HG02938 (cell line): ENCODE data around the gene C22orf39.
A peak's percentile ranks its signal among the peaks of the same experiment; 100 is the strongest.

Experiments used
- ATAC-seq: cut with Tn5 transposase; IDR thresholded peaks from one replicate; pipeline ENCODE4 v1.9.1; 2021; ENCODE audit warnings: mild to moderate bottlenecking, moderate library complexity; ENCODE audit not compliant: unreplicated experiment

C22orf39 gene

DNA sequence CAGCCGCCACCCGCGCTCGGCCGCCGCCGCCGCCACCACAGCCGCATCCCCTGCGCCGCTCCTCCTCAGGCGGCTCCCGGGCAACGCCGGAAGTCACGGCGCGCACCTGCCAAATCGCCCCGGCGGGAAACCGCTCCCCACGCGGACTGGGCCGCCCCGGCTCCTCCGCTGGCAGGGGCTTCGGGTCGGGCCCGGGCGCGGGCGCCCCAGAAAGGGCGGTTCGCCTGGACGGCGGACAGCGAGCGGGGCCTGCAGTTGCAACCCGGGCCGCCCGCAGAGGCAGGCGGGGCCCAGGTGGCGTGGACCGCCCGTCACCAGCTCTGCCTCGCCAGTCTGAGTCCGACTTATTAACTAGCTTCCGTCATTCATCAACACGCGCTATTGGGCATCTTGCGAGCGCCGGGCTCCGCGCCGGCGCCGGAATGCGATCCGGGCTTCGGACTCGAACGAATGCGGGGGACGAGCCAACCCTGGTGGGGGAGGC is 15.8 kb downstream of the C22orf39 start, which contains the start of gene HIRA:
HIRA (minus strand) TSS at position 85 of the 484 bp plus-strand sequence. CDS start 257 bp downstream, outside the sequence.
- peak; percentile 44 for ATAC-seq

DNA sequence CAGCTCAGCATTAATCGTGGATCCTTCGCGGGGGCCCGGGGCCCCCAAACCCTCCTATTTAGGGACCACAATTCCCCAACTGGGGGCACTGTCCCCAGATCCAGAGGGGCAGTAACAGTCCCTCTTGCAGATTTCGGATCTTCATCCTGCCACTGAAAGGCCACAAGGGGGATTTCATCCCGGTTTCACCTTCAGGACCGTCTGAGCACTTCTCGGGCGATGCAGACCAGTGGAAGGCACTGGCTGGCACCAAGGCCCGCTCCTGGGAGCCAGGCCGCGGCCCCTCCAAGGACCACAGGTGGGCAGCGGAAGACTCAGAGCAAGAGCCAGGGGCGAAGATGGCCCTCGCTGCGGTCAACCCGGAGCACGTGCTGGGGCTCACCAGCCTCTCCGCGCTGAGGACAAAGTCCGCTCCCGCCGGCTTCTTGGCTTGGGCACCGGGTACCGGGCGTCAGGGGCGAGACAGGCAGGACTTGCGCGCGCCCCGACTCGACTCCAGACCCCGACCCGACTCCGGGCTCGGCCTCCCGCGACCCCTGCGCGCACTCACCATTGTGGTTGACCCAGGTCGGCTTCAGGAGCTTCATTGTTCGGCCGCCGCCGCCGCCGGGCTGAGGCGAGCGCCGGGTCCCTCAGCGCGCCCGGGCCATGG is 16.5 kb downstream of the C22orf39 start:
- ATAC-seq = no peak

DNA sequence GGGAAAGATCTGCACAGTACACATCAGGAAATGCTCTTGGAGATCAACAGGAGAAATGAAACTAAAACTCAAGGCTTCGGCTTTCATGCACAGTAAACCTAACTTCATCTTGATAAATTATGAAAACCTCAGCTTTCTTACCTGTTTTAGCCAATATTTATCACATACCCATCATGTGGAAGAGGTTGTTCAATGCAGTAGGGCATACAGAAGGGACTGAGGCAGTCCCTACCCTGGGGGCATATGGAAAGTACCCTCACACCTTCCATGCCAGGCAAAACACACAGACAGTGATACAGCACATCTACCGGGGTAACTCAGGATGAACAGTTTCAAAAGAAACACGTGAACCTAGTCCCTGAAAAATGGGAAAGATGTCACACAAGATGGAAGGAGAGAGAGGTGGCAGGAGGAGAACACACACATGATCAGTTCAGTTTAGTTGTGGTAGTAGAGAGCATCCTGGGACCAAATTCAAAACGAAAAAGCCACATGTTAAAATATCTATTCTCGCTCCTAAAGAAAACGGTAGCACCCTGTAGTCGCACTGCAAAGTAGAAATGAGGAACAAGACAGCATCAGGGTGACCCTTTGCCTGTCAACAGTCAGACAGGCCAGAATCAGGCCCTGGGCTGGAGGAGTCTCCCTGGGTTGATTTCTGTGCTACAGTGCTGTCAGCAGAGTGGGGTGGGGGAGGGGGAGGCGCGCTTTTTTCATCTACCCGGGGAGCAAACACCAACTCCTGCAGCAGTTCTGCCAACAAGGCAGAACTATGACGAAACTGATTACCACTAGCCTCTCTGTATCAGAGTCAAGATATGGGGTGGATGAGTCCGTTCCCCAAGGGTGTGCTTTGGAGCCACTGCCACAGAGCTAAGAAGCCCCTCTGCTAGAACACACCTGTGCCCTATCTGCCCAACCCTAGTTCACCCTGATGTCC is 17.3 kb downstream of the C22orf39 start:
- no peak for ATAC-seq

DNA sequence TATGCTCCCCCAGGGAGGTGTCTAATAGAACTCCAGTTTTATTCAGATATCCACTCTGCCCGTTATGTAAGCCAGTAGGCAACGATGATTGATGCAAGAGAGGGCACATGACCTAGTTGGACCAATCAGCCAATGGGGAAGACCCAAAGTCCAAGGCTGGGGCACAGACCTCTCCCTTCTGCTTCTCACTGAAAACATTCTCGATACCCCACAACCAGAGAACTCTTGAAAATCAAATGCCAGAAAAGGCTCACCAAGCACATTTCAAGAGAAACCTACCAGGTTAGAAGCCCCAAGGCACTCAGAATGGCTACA is 23.4 kb downstream of the C22orf39 start:
- ATAC-seq = no peak

DNA sequence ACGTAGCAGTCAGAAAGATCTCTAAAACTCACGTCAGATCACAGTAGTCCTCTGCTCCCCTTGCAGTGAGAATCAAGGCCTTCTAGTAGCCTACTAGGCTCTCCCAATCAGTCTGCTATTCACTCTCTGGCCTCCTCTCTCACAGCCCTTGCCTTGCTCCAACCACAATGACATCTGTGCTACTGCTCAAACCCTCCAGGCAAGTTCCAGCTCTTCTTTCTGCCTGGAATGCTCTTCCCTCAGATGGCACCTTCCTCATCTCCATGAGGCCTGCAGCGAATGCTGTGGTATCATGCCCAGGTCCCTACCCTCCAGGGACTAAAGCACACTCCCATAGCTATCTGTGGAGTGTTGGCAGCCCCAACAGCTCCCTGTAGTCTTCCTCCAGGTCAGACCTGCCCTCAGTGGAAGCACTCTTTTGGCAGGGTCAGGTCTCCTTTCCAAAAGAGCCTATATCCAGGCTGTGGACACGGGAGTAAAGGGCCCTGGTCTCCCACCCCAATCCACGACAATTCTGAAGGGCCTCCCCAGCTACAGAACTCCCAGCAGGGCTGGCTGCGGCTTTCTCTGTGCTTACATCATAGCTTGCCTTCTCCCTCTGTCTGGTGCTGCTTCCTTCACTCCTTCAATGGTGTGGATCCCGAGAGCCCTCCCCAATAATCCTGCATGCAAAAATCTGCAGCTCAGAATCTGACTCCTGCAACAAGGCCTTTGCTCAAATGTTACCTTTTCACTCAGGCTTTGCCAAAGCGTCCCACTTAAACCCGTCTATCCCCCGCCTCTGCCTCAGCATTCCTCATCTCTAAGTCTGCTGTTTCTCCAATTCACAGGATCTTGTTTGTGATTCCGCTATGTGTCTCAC is 24.8 kb downstream of the C22orf39 start:
- ATAC-seq = no peak

DNA sequence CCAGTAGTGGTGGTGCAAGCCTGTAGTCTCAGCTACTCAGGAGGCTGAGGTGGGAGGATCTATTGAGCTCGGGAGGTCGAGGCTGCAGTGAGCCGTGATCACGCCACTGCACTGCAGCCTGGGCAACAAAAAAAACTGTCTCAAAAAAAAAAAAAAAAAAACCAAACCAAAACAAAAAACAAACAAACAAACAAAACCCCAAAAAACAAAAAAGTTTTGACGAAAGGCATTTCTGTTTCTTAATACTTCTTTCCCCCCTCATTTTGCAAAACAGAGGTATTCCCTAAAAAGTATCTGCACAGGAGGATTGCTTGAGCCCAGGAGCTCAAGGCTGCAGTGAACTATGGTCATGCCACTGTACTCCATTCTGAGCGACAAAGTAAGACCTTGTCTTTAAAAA is 27.2 kb downstream of the C22orf39 start:
- no peak for ATAC-seq

DNA sequence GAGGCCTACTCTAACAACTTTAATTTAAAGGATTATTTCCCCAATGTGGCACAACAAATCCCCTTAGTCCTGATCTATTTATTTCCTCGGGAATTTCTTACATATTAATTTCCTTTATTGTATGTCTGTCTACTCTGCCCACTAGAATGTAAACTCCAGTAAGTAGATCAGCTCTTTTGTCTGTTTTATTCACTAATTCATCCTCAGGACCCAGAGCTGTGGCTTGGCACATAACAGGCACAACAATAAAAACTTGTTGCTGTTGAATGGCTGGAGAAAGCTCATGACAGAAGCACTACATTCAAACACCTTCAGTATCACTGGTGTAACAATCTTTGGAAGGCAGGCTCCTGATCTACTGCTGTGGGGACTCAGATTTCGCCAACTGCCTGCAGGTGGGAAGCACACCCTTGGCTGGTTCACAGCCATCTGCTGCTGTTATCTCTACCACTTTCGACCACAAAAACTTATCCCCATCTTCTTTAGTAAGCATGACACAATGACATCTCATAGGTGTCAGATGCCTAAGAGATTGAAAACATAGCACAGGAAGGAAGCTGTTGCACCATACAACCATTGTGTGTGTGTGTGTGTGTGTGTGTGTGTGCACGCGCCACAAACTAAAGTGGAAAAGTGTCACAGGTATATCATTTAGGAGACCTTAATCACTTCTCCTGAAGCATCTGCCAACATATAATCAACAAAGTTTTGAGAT is 27.9 kb downstream of the C22orf39 start:
- no peak for ATAC-seq

DNA sequence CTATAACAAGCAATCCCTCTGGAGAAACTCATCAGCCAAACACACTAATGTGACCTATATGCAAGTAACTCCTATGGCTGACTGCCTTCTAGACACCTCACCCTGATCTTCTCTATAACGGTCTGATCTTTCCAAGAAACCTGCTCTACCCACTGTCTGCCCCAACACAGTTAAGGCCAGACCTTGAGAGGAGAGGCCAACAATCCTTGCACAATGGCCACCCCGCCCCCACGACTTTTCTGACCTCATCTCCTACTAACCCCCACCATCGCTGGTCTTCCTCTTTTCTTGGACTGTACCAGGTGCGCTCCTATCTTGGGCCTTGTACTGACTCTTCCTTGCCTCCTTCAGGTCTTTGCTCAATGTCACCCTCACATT is 28.4 kb downstream of the C22orf39 start:
- ATAC-seq = no peak

DNA sequence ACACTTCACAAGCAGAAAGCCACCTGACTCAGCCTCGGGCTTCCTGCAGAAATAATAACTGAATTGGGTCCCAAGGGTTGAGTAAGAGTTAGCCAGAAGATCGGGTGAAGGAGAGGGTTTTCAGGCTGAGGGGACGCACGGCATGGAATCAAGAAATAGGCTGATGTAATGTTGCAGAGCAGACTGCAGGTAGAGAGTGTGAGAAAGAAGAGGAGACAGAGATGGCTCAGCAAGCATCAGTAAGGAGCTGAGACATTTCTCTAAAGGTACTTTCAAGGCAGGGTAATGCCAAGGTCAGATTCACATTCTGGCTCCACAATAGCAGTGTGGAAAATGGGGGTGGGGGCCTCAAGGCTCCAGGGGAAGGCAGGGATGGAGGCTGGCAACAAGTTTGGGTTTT is 34.6 kb downstream of the C22orf39 start:
- no peak for ATAC-seq

DNA sequence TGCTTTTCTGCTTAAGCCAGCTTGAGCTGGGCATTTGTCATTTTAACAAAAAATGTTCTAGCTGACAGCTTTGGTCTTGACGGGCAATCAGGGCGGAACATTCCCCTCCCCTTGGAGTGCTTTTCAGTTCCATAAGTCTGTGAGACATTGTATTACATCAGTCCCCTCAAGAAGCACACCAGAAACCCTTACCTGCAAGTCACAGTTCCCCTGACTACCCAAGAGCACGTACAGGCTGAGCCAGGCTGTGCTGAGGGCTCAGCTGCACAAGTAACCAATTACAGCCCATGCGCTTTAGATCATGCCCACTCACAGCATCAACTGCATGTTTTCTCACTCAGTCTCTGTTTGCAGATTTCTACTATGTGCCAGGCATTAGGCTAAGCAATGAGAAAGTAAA is 35.0 kb downstream of the C22orf39 start:
- ATAC-seq = no peak

DNA sequence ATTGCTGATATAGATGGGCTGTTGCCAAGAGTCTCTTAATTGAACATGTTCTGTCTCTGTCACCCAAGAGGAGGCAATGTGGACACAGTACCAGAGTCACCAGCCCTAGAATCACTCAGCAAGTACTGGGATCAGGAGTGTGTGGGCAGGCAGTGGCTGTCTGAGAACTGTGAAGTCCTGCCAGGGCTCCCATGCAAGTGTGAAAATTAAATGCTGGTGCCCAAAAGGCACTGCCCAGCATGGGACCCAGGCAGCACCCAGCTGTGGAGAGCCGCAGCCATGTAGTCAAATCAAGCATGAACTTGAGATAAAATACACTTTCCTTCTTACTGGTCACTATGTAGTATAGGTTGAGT is 35.8 kb downstream of the C22orf39 start:
- no peak for ATAC-seq

DNA sequence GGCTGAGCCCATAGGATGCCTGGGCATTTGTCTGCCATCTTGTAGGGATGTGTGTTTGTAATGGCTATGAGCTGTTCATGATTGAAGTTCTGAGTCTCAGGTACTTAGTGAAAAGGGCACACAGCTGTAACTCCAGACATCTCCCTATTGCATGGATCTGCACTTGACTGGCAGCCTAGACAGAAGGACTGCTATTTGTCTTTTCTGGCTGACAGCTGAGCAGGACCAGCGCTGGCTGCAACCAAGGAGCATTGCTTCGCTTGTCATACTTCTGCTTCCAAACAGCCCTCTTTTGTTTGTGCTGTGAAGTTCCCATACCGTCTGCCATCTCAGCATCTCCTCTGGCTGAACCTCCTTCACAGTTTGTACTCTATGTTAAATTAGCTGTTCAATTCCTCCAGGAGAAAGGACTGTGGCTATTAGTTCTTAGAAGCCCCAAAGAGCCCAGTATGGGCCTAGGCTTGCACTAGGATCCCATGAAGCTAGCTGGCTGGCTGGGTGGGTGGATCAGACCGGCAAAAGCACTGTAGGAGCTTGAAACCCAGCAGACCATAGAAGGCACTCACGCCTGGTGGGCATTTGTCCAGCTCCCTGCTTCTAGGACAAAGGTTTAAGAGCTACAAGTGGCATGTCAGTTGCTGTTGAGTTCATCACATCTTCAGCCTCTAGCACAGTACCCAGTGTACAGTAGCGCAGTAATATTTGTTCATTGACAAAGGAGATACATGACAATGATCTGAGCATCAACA is 36.4 kb downstream of the C22orf39 start:
- ATAC-seq = no peak

DNA sequence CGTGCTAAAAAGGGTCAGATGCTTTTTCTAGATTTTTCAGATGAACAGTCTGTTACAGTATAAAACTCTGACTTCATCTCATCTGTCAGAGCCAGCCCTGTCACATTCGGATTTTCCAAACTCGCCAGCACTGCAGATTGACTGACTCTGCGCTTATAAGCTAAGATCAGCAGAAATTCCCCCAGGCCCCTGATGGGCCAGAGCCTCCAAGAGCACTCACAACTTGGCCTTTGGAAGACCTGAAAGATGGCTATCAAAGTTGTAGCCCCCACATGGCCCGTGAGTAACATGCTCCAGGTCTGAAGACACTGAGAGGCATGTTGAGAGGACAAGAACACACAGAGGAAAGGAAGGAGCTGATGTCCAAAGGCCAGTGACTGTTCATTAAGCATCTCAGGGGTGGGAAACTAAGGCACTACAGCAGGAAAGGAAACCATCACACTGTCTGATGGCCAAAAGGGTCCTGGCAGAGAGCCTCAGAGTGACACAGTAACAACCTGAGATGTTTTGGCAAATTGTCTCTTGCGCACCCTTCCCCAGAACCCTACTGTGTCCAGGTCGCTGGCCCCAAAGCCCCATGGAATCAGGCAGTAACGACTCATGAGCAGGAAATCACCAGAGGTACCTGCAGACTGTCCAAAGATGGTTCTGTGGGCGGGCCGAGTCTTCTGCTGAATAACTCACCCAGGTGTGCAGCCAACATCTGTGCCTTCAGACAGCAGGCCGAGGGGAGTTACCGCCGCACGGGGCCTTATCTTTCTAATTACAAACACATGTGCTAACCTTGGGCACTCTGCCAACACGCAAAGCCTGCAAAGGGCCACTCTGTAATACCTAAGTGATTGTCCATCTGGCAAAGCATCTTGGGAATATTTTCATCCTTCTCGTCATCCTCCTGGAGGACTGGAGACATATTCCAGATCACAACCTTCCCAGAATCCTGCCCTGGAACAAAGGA is 39.6 kb downstream of the C22orf39 start:
- no peak for ATAC-seq

DNA sequence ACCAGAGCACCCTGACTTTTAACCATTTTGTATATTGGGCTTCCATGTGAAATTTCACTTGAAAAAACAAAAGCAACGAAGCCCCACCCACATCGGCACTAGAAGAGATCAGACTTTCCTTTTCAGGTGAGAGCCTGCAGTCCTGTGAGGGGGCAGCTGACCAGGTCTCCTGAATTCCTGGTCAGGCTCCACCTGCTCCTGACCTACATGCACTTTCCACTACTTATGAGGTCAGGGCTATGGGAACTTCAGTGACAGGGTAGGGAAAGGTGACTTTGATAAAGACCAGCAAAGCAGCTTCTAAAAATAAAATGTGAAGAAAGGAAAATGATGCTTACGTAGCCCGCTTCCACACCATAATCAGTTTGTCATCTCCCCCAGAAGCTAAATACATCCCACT is 40.7 kb downstream of the C22orf39 start:
- ATAC-seq = no peak

DNA sequence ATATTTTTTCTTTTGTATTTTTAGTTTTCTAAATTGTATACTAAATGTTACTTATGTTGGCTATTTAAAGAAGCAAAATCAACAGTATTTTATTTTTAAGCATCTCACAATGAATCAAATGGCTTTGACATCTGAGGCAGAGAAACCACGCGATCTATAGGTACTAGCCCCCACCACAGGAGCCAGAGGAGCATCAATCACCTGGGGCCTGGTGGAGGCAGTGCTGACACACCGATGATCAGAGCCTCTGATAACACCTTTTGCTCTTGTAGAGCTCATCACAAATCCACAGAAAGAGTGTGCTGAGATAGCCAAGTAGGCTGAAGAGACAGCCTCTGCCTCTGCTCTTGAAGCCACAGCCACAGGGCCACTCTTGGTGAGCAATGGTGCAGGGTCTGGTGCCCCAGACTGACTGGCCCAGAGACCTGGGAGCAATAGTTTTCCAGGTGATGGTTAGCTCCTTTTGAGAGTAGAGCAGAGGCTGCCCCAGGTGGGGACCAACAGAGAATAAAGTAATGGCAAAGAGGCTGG is 41.2 kb downstream of the C22orf39 start:
- ATAC-seq = no peak

DNA sequence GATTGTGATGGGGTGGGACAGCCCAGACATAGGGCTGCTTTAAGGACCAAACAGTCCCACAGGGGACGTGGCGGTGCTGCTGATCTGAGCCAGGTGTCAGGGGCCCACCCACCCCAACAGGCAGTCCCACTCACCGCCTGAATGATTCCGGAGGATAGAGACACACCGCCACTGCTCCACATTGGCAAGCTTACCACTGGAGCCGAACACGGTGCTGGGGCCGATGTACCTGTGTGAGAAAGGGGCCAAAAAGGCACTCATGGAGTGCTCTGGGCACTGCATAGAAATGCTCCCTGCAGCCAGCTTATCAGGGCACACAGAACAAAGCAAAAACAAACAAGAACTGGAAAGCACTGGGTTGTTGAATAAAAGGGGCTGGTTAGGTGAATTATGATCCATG is 41.9 kb downstream of the C22orf39 start:
- no peak for ATAC-seq

DNA sequence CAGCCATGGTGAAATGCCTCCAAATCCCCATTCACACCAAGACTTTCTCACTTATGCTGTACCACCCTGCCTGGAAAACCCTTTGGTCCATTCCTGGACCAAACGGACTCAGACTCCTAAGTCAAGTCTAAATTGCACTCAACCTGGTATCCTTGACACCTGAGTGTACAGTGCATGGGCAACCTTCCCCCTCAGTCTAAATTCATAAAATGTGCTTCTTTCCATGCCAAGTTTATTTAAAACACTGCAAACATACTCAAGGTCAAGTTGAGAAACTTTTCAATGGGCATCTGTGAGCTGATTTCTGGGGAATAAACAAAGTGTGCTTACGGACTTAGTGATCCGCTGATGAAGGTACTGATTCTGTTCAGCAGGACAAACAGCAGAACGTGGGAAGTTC is 42.4 kb downstream of the C22orf39 start:
- ATAC-seq = no peak

DNA sequence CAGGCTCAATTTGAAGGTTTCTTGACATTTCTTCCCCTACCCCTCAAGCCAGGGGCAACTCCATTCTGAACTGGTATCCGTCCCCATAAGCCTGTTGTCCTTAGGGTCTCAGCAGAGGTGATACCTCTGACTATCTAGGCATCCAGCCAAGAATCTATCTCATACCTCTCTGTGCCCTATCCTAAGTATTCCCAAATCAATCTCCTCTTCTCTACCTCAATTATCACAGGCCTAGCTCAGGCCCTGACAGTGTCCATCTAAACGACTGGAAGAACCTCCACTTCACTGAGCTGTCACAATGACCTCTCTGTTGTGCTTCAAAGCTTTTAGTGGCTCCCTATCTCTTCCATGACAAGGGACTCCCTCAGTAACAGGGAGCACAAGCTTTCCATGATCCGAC is 42.8 kb downstream of the C22orf39 start:
- ATAC-seq = no peak
